Left ventricle myocardium inferior (tissue), 1 donor: ENCODE data around the gene NAV2. TPM values are rescaled to one million over a fixed set of nuclear protein-coding genes. Genes with fewer than 3 reads are reported as not detected.
"Not testable (repeated sequence)": the region's sequence is repeated elsewhere in the genome, so short reads cannot be mapped to it uniquely, and the experiment has no call there.

Source experiments
- DNase-seq: peaks from one replicate; pipeline ENCODE4 v3.0.0-alpha.2; 2020
- H3K27ac ChIP-seq: fragments of 200-600 bp; replicated peaks from 2 replicates; pipeline ENCODE4 v1.8.0; 2021
- H3K27me3 ChIP-seq: fragments of 200-600 bp; 2 replicates; pipeline ENCODE4 v1.8.0; 2021; ENCODE audit warnings: low read depth
- H3K36me3 ChIP-seq: fragments of 200-600 bp; 2 replicates; pipeline ENCODE4 v1.8.0; 2021
- H3K4me1 ChIP-seq: fragments of 200-600 bp; 2 replicates; pipeline ENCODE4 v1.8.0; 2021
- H3K4me3 ChIP-seq: fragments of 200-600 bp; 2 replicates; pipeline ENCODE4 v1.8.0; 2021; ENCODE audit warnings: mild to moderate bottlenecking, moderate library complexity
- H3K9me3 ChIP-seq: fragments of 200-600 bp; replicated peaks from 2 replicates; pipeline ENCODE4 v1.8.0; 2021
- intact Hi-C: fragments of 100-400 bp; cut with micrococcal nuclease; formaldehyde crosslinking; loops from one replicate; pipeline ENCODE4 v1.11.0; 2022
- total RNA-seq: library from RNA; stranded (reverse); fragmentation: NEBNext Ultra II Directional; extraction: Animal tissue kit (Norgen Biotek cat#: 25700); gene quantifications from one replicate; pipeline ENCODE4 v1.2.1, GENCODE V29; 2021
- TF ChIP-seq, protein P1 (sequence below): fragments of 200-600 bp; IDR thresholded peaks from 2 replicates; pipeline ENCODE4 v1.8.0; 2021; ENCODE audit warnings: antibody characterized with exemption, mild to moderate bottlenecking, borderline replicate concordance
- donor health status: DM: no; HTN: yes; CAD: no; lungs with severe emphysema.

NAV2 gene
- total RNA-seq, 1 donor from 2014 or later = 14.3 TPM

DNA sequence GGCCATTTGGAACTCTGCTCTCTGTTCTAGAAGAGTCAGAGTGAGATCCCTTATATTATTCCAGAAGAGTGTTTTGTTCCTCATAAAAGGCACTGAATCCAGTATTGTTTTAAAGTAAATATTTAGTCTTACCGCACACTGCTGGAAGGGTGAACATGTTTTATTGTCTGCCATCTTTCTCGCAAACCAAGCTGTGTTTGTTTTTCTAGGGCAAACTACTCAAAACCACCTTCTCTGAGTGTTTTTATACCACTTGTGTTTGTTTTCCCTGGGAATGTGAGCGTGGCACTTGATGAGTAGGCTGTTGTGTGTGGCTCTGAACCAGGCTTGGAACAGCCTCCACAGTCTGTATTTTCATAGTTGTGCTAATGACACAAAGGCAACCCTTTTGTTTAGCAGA lies 357.8 kb downstream of the NAV2 start:
- Histone ChIP-seq H3K4me3 (no peak overlapping the region), H3K9me3 (no peaks in the 10 kb centered on the region), H3K27ac (no peak overlapping the region), H3K27me3 (no peaks in the 10 kb centered on the region), H3K36me3 (peaks cover 21% of the 10 kb centered on the region), H3K4me1 (peaks cover 39% of the 10 kb centered on the region)
- no peak for DNase-seq
- TF ChIP-seq, protein P1, sequence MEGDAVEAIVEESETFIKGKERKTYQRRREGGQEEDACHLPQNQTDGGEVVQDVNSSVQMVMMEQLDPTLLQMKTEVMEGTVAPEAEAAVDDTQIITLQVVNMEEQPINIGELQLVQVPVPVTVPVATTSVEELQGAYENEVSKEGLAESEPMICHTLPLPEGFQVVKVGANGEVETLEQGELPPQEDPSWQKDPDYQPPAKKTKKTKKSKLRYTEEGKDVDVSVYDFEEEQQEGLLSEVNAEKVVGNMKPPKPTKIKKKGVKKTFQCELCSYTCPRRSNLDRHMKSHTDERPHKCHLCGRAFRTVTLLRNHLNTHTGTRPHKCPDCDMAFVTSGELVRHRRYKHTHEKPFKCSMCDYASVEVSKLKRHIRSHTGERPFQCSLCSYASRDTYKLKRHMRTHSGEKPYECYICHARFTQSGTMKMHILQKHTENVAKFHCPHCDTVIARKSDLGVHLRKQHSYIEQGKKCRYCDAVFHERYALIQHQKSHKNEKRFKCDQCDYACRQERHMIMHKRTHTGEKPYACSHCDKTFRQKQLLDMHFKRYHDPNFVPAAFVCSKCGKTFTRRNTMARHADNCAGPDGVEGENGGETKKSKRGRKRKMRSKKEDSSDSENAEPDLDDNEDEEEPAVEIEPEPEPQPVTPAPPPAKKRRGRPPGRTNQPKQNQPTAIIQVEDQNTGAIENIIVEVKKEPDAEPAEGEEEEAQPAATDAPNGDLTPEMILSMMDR = no peak
- intact Hi-C loops = no loop called here

- TF ChIP-seq, protein P1 = no peak
- Histone ChIP-seq H3K27me3 (no peaks in the 10 kb centered on the region), H3K27ac (no peak overlapping the region), H3K36me3 (peaks cover 38% of the 10 kb centered on the region), H3K4me1 (no peaks in the 10 kb centered on the region), H3K4me3 (no peak overlapping the region), H3K9me3 (no peaks in the 10 kb centered on the region)
- intact Hi-C loops = no loop called here
- DNase-seq = no peak
These were observed 363.0 kb downstream of the NAV2 start for GRCh38 chr11:20075627-20076026.

GRCh38 chr11:20078846-20079245 lies 366.2 kb downstream of the NAV2 start:
- no peak for DNase-seq
- H3K36me3 ChIP-seq = peaks cover 59% of the 10 kb centered on the region
- intact Hi-C loops = no loop called here
- no peak overlapping the region for H3K4me3 ChIP-seq
- TF ChIP-seq, protein P1 = no peak
- no peaks in the 10 kb centered on the region for H3K9me3 ChIP-seq
- H3K27ac ChIP-seq = no peak overlapping the region
- no peaks in the 10 kb centered on the region for H3K27me3 ChIP-seq
- H3K4me1 ChIP-seq = no peaks in the 10 kb centered on the region

DNA sequence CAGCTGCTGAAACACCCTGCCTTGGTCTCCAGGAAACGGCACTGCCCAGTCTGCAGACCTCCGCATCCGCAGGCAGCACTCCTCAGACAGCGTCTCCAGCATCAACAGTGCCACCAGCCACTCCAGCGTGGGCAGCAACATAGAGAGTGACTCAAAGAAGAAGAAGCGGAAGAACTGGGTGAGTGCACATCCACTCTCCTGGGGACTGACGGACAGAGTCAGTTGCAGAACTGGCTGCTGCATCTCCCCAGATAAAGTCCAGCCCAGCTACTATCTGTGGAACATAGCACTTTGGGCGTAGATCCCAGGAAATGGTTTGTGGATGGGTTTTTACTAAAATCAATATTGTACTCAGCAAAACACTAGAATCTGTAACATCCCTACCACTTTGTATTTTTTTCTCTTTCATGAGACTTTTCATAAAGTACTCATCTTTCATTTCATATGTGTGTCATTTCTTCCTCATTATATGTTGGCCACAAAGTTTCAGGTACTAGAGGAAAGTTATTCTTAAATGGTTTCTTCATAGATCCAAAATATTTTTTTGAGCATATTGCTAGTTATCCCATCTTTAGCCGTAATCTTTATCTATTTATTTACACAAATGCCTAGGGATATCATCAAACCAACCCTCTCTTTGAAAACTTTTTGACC lies 367.5 kb downstream of the NAV2 start:
- Histone ChIP-seq H3K36me3 (peaks cover 68% of the 10 kb centered on the region), H3K9me3 (no peaks in the 10 kb centered on the region)
- TF ChIP-seq, protein P1 = no peak

DNA sequence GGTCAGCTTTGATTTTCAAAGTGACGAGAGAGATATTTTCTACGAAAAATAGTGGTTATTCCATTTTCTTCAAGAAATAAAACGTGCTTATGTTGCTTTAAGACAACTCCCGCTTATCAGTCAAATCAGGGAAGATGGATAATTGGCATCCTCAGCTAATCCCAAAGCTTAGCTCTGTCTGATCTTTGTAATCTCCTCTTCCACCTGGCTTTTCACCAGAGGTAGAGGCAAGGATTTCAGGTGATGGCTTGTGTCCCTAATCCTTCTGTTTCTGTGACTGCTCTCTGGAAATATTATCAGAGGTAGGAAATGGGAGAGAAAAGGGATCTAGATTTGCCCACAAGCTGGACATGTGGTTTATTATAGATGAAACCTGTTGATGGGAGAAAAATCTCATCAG lies 368.7 kb downstream of the NAV2 start:
- intact Hi-C loops = no loop called here
- DNase-seq = no peak
- H3K9me3 ChIP-seq = no peaks in the 10 kb centered on the region
- H3K4me1 ChIP-seq = no peaks in the 10 kb centered on the region
- H3K27ac ChIP-seq = no peak overlapping the region
- H3K27me3 ChIP-seq = no peaks in the 10 kb centered on the region
- TF ChIP-seq, protein P1 = no peak
- peaks cover 79% of the 10 kb centered on the region for H3K36me3 ChIP-seq
- no peak overlapping the region for H3K4me3 ChIP-seq

More for the DNA sequence above, 367.5 kb downstream of the NAV2 start:
- no peak overlapping the region for H3K4me3 ChIP-seq
- no peaks in the 10 kb centered on the region for H3K4me1 ChIP-seq
- H3K27me3 ChIP-seq = no peaks in the 10 kb centered on the region
- intact Hi-C loops = no loop called here
- H3K27ac ChIP-seq = no peak overlapping the region
- no peak for DNase-seq

DNA sequence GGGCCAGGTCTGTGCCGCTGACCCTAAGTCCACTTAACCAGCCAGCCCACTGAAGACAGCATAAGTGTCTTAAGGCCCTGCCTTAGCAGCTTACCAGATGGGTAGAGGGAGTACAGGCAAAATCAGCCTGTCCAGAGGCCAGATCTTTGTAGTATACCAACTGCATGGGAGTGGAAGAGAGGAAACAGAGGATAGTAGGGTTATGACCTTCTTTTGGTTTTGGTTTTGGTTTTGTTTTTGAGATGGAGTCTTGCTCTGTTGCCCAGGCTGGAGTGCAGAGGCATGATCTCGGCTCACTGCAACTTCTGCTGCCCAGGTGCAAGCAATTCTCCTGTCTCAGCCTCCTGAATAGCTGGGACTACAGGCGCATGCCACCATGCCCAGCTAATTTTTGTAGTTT lies 371.2 kb downstream of the NAV2 start:
- H3K27ac ChIP-seq, DNase-seq, intact Hi-C loops, H3K9me3 ChIP-seq, H3K4me1 ChIP-seq, H3K4me3 ChIP-seq, H3K27me3 ChIP-seq: not testable (repeated sequence)
- H3K36me3 ChIP-seq = peaks cover 72% of the 10 kb centered on the region
